GM15510 (cell line): ENCODE data around the gene RNF123.

Experiments
- POLR2A ChIP-seq: IDR thresholded peaks from 3 replicates; pipeline ENCODE4 v1.6.1; 2011; ENCODE audit warnings: borderline replicate concordance; ENCODE audit not compliant: insufficient read length; ENCODE audit errors: extremely low read depth

Gene RNF123

DNA sequence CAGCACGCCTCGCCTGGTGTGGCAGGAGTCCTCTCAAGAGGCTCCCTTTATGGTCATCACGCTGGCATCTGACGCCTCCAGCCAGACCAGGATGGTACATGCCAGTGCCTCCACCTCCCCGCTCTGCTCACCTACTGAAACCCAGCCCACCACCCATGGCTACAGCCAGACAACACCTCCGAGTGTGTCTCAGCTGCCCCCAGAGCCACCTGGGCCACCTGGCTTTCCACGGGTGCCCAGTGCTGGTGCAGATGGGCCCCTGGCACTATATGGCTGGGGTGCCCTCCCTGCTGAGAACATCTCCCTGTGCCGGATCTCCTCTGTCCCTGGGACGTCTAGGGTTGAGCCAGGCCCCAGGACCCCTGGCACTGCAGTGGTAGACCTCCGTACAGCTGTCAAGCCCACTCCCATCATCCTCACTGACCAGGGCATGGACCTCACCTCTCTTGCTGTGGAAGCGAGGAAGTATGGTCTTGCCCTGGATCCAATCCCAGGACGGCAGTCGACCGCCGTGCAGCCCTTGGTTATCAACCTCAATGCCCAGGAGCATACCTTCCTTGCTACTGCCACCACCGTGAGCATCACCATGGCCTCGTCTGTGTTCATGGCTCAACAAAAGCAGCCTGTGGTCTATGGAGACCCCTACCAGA is 35.1 kb upstream of the RNF123 start:
- TF ChIP-seq POLR2A: no peak

DNA sequence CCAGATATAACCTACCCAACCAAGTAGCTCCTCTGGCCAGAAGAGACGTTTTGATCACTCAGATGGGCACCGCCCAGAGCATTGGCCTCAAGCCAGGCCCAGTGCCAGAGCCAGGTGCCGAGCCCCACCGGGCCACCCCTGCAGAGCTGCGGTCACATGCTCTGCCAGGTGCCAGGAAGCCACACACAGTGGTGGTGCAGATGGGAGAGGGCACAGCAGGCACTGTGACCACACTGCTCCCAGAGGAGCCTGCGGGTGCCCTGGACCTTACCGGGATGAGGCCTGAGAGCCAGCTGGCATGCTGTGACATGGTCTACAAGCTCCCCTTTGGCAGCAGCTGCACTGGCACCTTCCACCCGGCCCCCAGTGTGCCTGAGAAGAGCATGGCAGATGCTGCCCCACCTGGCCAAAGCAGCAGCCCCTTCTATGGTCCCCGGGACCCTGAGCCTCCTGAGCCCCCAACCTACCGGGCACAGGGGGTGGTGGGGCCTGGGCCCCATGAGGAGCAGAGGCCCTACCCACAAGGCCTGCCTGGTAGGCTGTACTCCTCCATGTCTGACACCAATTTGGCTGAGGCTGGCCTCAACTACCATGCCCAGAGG is 34.3 kb upstream of the RNF123 start:
- TF ChIP-seq POLR2A: no peak

- no peak for TF ChIP-seq POLR2A
Observed at GRCh38 chr3:49655731-49656285, 33.5 kb upstream of the RNF123 start.

DNA sequence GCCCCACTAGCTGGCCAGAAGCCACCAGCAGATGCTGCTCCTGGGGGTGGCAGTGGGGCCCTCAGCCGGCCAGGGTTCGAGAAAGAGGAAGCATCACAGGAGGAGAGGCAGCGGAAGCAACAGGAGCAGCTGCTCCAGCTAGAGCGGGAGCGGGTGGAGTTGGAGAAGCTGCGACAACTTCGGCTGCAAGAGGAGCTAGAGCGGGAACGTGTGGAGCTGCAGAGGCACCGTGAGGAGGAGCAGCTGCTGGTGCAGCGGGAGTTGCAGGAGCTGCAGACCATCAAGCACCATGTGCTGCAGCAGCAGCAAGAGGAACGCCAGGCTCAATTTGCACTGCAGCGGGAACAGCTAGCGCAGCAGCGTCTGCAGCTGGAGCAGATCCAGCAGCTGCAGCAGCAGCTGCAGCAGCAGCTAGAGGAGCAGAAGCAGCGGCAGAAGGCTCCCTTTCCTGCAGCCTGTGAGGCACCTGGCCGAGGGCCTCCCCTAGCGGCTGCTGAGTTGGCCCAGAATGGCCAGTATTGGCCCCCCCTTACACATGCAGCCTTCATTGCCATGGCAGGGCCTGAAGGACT is 32.7 kb upstream of the RNF123 start:
- no peak for TF ChIP-seq POLR2A

GRCh38 chr3:49657208-49657915 is 32.0 kb upstream of the RNF123 start:
- no peak for TF ChIP-seq POLR2A

GRCh38 chr3:49658711-49659110 is 30.6 kb upstream of the RNF123 start:
- no peak for TF ChIP-seq POLR2A

GRCh38 chr3:49659756-49660155 is 29.6 kb upstream of the RNF123 start:
- TF ChIP-seq POLR2A: no peak

DNA sequence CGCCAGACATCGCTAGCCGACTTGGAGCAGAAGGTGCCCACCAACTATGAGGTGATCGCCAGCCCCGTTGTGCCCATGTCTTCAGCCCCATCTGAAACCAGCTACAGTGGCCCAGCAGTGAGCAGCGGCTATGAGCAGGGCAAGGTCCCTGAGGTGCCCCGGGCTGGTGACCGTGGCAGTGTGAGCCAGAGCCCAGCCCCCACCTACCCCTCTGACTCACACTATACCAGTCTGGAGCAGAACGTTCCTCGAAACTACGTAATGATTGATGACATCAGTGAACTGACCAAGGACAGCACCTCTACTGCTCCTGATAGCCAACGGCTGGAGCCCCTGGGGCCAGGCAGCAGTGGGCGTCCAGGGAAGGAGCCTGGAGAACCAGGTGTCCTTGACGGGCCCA is 28.1 kb upstream of the RNF123 start:
- no peak for TF ChIP-seq POLR2A

- TF ChIP-seq POLR2A: no peak
Observed at GRCh38 chr3:49662021-49662420, 27.3 kb upstream of the RNF123 start.

DNA sequence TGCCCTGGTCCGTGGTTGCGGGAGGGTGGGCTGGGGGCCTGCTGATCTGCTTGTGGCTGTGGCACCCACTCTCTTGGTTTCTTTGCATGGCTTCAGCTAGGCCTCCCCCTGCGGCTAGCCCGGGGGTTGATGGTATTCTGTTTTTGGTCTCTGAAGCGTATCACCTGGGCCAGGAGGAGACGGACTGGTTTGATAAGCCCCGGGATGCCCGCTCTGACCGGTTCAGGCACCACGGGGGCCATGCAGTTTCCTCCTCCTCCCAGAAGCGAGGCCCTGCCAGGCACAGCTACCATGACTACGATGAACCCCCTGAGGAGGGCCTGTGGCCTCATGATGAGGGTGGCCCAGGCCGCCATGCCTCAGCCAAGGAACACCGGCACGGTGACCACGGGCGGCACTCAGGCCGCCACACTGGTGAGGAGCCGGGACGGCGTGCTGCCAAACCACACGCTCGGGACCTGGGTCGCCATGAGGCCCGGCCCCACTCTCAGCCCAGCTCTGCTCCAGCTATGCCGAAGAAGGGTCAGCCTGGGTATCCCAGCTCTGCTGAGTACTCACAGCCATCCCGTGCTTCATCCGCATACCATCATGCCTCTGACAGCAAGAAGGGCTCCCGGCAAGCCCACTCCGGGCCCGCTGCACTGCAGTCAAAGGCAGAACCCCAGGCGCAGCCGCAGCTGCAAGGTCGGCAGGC is 26.5 kb upstream of the RNF123 start:
- no peak for TF ChIP-seq POLR2A

DNA sequence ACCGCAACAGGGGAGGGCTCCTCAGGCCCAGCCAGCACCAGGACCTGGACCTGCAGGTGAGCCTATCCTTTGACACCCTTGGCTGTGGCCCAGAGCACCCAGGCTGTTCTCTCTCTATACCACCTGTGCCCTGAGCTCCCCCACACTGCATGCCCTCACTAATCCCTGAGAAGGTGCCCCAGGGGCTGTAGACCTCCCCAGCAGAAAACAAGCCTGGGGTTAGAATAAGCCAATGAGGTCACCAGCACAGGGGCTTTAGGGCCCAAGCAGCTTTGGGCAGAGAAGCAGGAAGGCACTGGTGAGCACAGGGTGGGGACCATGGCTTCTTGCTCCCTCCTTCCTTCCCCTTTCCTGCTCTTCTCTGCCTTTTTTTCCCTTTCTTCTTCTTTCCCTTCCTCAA is 25.5 kb upstream of the RNF123 start:
- TF ChIP-seq POLR2A: no peak

DNA sequence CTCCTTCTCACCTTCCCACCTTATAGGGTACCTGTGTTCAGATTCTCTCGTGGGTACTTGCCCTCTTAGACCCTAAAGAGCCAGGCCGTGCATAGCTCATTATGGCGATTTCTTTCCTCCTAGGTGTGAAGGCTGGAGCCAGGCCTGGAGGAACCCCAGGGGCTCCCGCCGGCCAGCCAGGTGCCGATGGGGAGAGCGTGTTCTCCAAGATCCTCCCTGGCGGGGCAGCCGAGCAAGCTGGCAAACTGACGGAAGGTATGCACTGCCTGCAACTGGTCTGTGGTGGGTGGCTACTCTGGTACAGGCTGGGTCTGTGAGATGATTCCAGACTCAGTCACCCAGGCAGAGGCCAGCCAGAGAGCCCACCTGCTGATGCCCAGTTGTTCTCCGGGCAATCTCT is 25.1 kb upstream of the RNF123 start:
- no peak for TF ChIP-seq POLR2A

DNA sequence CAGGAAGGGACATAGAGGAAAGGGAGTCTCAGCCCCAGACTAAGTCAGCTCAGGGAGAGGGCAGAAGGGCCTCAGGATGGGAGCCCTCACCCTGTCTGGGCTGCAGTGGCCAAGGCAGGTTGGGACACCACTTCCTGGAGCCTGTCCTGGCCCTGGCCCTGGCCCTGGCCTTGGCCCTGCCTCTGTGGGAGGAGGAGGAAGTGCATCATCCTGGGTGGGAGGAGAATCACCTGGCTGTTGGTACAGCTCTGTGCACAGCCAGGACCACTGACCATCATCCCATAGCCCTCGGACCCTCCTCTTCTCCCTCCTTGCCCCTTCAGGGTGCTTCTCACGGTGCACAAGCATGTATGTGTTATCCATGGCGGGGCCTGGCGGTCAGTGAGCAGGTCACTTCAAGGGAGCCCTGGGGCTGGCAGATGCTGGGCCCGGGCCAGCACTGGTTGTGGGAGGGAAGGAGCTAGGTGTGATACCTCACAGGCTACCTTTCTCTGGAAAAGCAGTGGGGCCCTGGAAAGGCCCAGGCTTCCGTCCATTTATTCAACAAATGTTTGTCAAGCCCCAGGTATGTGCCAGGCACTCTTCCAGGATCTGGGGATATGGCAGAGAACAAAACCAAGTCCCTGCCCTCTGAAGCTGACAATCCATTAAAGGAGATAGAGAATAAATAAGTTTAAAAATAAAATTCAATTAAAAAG is 23.4 kb upstream of the RNF123 start:
- no peak for TF ChIP-seq POLR2A

GRCh38 chr3:49666592-49666991 is 22.8 kb upstream of the RNF123 start:
- no peak for TF ChIP-seq POLR2A
